Measurements from ENCODE around the gene EPHB2.

GRCh38 chr1:22739648-22740385 is 29.2 kb downstream of the EPHB2 start:
- TF ChIP-seq ZNF140 (tag by site-specific recombination; IDR thresholded peaks at IDR 0.05) (no peak), ZNF549 (tag by site-specific recombination; IDR thresholded peaks at IDR 0.05) (no peak), YY1 (tag by site-specific recombination; IDR thresholded peaks at IDR 0.05) (no peak), CTCF (tag by site-specific recombination; IDR thresholded peaks at IDR 0.05) (no peak), ZNF391 (tag by site-specific recombination; IDR thresholded peaks at IDR 0.05; ENCODE audit: borderline replicate concordance, low read depth) (no peak), ZBTB11 (tag by site-specific recombination; conservative IDR thresholded peaks at IDR 0.05; ENCODE audit: low read depth) (no peak), ZNF501 (tag by site-specific recombination; IDR thresholded peaks at IDR 0.05) (no peak), PATZ1 (tag by site-specific recombination; IDR thresholded peaks at IDR 0.05) (no peak), AEBP2 (tag by site-specific recombination; IDR thresholded peaks at IDR 0.05; ENCODE audit: borderline replicate concordance) (no peak), TRIM28 (IDR thresholded peaks at IDR 0.05; ENCODE audit: borderline replicate concordance, low read length) (peak; percentile 66), ZNF239 (tag by site-specific recombination; IDR thresholded peaks at IDR 0.05) (no peak)

Measured in HEK293 (cell line).